ENCODE data around the gene SMYD3.
"Not testable (repeated sequence)": the region's sequence is repeated elsewhere in the genome, so short reads cannot be mapped to it uniquely, and the experiment has no call there.

Gene SMYD3

DNA sequence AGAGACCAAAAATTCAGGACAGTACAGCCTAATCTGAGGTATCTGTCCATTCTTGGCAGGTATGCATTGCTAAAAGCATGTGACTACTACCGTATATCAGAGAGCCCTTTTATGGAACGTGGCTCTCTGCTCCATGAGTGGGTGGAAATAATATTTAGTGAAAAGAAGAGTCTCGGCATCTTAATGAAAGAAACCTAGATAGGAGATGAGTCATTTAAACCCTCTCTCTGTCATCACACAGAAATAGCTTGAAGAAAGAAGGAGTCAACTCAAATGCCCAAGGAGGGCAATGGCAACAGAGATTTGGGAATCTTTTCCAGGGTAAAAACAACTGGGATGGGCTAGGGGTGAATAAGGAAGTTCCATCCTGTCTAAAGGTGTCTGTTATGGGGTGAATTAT is 528.2 kb downstream of the SMYD3 start:
- ATAC-seq = no peak

DNA sequence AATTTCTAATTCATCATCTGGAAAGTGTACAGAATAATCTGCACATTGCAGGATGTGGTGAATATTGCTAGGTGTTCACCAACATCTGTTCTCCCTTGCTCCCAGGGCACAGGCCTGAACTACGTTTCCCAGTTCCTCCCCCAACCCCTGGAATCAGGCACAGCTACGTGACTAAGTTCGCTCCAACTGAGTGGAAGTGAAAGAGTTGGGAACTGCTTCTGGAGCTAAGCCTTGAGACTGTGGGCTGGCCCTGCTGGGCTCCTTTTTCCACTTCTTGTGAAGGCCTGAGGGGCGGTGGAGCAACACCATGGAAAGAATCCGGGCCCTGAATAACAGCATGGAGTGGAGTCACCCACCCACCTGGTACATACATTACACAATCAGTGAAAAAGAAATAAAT is 534.6 kb downstream of the SMYD3 start:
- no peak for ATAC-seq

DNA sequence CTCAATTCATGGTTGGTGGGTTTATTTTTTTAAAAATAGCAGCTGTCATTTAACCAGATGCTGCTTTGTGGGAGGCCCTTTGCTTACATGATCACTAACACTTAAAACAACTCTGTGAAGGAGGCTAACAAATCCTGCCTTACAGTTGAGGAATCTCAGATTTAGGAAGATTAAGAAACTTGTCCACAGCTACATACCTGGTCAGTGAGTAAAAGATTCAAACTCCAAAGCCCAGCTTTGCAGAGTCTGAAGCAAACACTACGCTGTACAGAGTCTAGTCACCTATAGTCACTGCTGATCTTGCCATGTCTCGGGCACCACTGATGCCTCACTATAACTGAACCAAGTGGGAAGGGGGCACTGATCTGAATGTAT is 535.4 kb downstream of the SMYD3 start:
- no peak for ATAC-seq

DNA sequence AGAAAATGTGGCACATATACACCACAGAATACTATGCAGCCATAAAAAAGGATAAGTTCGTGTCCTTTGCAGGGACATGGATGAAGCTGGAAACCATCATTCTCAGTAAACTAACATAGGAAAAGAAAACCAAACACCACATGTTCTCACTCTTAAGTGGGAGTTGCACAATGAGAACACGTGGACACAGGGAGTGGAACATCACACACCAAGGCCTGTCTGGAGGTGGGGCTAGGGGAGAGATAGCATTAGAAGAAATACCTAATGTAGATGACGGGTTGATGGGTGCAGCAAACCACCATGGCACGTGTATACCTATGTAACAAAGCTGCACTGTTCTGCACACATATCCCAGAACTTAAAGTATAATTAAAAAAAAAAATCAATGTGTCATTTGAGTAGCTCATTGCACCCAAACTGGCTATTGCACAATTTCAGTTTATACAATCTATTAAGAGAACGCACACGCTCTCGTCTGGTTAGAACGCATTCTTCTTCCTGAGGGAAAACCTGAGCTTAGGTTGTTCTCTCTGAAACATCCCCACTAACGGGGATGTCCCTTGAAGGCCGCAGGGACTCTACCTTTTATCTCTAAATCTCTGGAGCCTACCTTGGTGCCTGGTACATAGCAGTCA is 535.9 kb downstream of the SMYD3 start:
- not testable (repeated sequence) for ATAC-seq

DNA sequence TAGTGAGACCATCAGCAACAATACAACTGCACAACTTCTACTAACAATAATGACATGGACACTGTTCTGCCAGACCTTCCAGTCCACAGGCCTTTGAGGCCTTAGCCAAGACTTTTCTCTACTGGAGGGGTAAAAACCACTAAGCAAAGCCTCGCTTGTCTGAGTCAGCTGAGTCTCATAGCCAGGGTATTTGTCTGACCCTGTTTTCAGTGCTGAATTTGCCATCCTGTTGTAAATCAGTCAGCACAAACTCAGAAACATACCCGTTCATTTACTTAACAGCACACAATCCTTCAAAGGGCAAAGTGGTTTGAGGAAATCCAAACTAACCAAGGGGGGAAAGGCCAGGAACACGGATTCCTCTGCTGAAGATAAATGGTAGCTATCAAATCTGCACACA is 537.8 kb downstream of the SMYD3 start:
- ATAC-seq = no peak

DNA sequence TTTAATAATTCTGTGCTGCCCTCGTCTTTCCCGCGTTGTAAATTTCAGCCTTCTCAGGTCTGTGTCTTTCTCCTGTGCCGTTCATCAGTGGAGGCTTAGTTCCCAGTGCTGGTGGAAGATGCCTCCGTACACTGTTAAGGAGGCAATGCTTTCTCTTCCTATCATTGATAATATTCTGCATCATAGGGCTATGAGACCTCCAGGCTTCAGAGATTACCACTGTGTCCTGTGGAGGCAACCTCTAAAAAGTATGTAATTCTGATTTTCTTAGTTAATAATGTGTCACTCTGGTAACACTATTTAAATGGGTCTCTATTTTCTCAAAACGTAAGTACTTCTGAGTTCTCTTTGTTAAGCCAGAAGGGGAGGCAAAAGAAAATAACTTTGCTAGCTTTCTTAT is 538.3 kb downstream of the SMYD3 start:
- ATAC-seq = no peak

DNA sequence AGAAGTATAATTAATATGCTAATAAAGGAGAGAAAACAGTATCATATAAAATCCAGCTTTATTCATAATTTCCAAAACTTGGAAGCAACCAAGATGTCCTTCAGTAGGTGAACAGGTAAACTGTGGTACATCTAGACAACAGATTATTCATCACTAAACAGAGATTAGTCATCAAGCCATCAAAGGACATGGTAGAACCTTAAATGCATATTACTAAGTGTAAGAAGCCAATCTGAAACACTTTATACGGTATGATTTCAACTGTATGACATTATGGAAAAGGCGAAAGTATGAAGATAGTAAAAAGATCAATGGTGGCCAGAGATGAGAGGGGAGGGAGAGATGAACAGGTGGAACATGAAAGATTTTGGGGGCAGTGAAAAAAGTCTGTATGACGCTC is 541.7 kb downstream of the SMYD3 start:
- peak; percentile 86 for ATAC-seq

DNA sequence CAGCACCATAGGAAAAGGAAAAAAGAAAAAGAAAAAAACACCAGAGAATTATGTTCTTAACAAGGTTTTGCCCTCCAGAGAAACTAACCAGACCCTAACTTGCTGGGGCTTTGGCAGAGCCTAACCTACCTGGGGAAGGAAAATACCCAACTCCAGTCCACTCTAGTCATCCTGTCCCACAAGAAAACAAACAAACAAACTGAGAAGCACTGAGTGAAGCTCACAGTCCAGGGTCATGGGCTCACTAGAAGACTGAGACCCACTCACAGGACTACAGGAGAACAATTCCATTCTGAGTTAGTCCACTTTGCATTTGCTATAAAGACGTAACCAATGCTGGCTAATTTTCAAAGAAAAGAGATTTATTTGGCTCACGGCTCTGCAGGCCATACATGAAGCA is 543.4 kb downstream of the SMYD3 start:
- ATAC-seq = no peak

DNA sequence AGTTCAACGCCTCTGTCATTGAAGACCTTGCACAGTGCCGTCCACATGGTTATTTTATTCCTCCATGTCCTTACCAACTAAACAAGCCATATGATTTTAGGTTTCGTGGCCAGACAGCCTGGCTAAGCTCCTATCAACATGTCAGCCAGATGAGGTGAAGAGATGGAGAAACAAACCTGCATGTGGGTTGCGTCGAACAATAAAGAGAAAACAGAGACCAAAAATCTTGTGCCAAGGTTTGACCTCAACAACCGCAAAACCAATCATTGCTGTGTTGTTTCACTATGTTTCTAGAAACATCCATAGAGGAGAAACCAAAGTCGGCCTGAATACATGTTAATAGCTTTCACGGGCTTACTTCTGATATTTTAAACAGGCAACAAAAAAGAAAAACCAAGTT is 544.6 kb downstream of the SMYD3 start:
- no peak for ATAC-seq

DNA sequence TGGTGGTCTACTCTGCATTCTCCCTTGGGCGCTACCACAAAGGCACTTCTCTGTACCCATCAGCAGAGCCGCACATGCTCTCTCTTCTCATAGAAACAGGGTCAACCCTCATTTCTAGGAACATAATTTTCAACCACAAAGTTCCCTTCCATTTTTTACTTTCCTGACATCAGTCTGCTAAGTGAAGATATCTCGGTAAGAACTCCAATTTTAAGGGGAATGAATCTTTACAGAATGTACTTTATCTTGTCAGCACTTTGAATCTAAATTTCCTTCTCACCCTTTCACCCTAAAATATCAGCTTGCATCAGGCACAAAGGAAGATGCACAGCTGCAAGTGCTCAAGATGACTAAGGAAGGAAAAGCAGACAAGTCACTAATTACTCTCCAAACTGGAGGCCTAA is 545.9 kb downstream of the SMYD3 start:
- no peak for ATAC-seq

DNA sequence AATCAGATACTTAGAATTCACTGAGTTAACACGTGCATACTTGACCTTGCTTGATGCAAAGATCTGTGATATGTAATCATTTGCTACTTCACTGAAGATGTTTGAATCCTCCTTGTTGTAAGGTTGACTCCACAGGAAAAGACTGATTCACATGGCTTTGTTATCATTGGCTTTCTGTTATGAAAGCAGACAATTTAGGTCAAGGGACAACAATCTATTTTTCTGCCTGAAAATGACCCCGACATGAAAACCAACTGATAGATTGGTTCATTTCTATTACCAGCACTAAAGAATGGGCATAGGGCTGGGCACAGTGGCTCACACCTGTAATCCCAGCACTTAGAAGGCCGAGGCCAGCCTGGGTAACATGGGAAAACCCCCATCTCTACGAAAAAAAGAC is 546.9 kb downstream of the SMYD3 start:
- ATAC-seq = no peak

DNA sequence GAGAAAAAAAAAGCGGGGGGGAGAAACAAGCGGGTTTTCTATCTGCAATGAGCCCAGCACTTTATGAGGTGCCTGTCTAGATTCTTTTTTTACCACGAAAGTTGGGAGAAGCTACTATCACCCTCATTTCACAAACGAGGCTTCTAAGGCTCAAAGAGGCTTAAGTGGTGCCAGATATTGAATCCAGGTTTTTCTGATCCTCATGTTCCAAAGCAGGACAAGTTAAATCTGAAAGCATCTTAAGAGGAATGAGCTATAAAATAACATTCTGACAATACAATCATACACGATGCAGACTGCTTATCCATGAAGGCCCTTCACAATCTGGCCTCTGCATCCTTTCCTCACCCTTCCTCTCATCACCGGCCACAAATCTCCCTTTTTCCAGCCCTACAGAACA is 549.1 kb downstream of the SMYD3 start:
- ATAC-seq = no peak

DNA sequence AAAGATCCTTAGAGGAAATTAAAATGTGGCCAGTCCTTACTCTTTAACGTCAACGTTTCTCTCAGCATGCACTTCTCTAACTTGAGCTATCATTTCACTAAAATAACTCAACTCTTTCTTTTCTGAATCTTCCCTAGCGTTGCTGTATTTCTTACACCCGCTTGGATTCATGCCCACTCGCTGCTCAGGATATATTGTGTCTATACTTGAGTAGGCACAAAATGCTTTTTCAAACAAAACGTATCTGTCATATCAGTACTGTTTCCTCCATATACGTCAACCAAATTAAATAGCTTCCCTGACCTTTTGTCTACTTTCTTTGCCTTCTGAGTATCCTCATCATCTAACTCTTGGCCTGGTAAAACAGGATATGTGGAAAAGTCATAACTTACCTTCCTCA is 549.7 kb downstream of the SMYD3 start:
- ATAC-seq = no peak

DNA sequence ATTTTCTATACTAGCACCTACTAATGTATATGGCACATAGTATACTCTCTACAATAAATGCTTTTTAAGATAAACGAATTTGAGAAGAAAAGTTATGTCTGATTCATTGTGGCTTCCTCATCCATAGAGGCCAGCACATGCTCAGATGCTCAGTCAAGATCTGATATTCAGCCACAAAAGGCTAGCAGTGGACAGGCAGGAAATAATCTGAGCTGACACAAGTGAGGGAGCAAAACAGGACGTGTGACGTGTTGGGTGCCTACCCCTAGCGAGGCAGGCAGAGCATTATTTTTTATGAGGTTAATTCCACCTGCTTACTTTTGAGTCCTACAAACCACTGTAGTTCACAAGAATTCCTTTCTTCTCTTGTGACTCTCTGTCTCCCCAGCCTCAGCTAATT is 550.9 kb downstream of the SMYD3 start:
- ATAC-seq = peak; percentile 71 to 77

DNA sequence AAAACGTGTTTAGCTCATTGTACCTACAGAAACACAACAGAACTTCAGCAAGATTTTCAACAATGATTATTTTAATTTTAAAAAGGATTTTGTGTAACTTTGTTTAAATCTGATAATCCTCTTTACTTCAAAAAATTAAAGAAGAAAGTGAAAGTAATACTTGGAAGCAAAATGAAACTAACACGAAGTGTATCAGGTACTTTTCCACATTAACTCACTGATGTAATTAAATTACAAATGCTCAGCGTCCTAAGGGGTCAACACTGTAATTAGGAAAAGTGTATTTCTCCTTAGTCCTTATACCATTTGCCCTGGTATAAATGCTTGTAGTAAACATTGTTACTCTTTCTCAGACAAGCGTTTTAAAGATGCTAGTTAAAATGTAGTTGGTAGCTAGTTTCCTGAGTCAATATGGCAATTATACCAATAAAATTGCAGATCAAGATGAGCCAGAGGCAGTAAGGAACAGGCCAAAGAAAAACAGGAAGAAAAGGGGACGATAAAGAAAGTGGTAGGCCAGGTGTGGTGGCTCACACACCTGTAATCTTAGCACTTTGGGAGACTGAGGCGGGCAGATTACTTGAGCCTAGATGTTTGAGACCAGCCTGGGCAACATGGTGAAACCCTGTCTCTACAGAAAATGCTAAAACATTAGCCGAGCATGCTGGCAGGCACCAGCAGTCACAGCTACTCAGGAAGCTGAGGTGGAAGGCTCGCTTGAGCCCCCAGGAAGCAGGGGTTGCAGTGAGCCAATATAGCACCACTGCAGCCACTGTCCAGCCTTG is 553.0 kb downstream of the SMYD3 start:
- ATAC-seq = peak; percentile 36 to 60

DNA sequence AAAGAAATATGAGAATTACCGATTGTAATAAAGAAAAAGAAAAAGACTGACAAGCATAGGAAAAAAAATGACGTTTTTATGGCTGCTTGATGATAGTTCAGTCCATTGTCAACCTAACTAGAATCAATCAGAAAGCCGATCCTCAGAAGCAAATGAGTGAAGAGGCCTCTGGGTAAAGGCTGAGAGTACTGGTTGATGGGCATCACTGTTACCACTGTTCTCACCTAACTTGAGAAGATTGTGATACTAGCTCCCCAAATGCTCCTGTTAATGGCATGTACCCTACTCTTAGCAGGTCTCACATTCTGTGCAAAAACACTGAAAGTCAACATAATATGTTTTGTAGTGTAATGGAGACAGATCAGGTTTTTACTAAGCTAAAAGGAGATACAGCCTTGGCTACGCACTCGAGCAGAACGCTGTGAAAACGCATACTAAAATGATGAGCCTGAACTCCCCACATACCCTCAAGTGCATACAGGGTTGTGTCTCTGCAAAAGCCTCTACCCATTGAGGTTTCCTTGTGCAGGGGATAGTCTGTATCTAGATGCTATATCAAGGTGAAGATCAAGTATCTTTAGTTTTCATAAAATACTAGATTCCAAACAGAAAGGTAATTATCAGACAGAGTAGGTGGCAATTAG is 554.6 kb downstream of the SMYD3 start:
- ATAC-seq = no peak

DNA sequence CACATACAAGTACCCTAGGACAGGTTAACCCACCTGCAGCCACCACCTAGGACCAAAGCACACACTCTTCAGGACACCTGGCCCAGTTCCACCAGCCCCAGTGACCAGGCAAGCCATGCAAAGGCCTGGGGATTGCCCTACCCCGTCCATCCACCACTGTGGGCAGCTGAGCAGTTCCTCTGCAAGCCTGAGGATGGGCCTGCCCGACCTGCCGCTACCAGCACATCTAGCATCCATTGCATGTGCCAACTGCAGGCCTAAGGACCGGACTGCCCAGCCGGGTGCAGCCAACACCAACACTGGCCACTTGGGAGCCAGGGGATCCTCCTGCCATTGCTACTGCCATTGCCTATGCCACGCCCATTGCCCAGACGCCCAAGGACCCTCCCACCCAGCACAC is 558.3 kb downstream of the SMYD3 start:
- no peak for ATAC-seq

DNA sequence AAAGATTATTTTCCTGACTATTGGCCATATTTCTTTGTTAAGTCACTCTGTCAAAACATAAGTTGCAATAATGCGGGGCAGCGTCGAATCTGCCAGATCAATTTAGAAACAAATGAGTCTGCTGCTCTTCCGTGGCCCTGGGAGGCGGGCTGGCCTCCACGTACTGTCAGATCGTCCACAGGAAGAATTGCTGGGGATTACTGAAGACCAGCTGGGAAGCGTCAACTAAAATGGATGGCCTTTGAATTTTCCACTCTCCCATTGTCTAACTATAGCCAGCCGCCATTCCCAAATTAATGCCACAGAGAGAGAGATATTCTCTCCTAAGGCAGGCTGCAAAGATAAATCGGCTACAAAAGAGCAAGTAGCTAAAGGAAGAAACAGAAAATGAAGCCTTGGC is 560.2 kb downstream of the SMYD3 start:
- ATAC-seq = no peak

DNA sequence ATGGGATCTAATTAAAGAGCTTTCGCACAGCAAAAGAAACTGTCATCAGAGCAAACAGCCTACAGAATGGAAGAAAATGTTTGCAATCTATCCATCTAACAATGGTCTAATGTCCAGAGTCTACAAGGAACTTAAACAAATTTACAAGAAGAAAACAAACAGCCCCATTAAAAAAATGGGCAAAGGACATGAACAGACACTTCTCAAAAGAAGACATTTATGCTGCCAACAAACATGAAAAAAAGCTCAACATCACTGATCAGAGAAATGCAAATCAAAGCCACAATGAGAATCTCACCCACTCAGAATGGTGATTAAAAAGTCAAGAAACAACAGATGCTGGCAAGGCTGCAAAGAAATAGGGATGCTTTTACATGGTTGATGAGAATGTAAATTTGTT is 561.9 kb downstream of the SMYD3 start:
- ATAC-seq = not testable (repeated sequence)

DNA sequence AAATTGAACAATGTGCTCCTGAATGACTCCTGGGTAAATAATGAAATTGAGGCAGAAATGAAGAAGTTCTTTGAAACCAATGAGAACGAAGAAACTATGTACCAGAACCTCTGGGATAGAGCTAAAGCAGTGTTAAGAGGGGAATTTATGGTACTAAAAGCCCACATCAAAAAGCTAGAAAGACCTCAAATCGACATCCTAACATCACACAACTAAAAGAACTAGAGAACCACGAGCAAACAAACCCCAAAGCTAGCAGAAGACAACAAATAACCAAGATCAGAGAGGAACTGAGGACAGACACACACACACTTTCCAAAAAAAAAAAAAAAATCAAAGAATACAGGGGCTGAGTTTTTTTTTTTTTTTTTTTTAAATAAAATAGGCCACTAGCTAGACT is 564.2 kb downstream of the SMYD3 start:
- no peak for ATAC-seq

DNA sequence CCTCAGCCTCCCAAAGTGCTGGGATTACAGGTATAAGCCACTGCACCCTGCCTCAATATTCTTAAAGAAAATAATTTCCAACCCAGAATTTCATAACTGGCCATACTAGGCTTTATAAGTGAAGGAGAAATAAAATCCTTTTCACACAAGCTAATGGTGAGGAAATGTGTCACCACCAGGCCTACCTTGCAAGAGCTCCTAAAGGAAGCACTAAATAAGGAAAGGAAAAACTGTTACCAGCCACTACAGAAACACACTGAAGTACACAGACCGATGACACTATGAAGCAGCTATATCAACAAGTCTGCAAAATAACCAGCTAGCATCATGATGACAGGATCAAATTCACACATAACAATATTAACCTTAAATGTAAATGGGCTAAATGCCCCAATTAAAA is 565.3 kb downstream of the SMYD3 start:
- not testable (repeated sequence) for ATAC-seq

DNA sequence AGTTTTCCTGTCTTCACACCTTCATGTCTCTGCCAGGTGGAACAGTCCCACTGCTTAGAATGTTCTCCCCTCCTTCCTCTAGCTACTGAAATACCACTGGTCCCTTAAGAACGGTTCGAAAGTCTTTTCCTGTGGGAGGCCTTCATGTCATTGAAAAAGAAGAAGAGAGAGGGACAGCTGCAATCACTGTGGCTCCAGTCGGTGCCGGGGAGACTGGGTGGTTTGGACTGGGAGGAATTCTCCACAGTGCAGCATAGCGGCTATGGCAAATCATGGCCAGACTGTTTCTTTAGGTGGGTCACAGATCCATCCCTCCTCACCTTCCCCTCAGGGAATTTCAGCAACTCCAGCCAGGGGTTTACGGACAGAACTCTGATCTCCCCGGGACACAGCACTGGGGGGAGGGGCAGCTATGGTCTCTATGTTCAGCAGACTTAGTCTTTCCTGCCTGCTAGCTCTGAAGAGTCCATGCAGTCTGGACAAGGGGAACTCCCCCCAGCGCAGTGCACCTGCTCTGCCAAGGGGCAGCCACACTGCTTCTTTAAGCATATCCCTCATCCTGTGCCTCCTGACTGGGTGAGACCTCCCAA is 567.2 kb downstream of the SMYD3 start:
- ATAC-seq = no peak

DNA sequence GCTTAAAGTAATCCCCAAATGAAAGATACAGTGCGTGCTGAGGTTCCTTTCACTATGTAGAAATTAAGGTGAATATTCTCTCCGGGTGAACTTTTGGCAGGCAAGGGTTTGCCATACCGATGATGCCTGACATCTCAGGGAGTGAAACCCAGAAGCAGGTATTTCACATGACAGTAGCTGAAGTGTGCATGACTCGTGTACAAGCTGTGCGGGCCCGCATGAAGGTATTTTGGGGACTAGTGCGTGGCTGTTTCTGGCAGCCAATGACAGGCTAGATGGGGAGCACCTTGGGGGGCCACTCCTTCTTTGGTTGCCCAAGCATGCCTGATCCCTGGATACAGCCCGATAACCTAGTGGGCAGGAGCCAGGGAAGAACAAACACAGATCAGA is 569.0 kb downstream of the SMYD3 start:
- ATAC-seq = no peak
